ENCODE data around the gene SPAG16.

DNA sequence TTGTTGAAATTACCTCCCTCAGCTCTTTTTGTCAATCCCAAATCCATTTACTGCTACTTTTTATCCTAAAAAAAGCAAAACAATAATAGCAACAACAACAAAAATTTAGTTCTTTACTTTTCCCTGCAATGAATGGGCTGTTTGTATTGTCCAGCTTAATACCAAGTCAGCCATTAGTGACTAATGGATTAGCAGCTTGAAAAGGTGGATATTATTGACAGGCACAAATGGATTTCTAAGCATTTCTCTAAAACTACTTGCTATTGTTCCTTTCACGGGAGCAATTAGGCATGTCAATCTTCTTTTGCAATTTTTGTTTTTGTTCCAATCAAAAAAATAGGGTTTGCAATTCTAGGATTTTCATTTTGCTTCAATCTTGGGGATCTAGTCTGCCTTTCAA, 32.1 kb upstream of the SPAG16 start:
- TF ChIP-seq, protein P1, sequence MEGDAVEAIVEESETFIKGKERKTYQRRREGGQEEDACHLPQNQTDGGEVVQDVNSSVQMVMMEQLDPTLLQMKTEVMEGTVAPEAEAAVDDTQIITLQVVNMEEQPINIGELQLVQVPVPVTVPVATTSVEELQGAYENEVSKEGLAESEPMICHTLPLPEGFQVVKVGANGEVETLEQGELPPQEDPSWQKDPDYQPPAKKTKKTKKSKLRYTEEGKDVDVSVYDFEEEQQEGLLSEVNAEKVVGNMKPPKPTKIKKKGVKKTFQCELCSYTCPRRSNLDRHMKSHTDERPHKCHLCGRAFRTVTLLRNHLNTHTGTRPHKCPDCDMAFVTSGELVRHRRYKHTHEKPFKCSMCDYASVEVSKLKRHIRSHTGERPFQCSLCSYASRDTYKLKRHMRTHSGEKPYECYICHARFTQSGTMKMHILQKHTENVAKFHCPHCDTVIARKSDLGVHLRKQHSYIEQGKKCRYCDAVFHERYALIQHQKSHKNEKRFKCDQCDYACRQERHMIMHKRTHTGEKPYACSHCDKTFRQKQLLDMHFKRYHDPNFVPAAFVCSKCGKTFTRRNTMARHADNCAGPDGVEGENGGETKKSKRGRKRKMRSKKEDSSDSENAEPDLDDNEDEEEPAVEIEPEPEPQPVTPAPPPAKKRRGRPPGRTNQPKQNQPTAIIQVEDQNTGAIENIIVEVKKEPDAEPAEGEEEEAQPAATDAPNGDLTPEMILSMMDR (IDR thresholded peaks at IDR 0.05): no peak
- no peak for TF ChIP-seq POLR2A (IDR thresholded peaks at IDR 0.05)

Measured in body of pancreas (tissue), 4 donors.